HG02571 (cell line): ENCODE measurements around the gene RAB11FIP3.
"Not testable (repeated sequence)": the region's sequence is repeated elsewhere in the genome, so short reads cannot be mapped to it uniquely, and the experiment has no call there.

ENCODE experiments used
- ATAC-seq: cut with Tn5 transposase; IDR thresholded peaks from one replicate; pipeline ENCODE4 v1.9.1; 2021; ENCODE audit warnings: mild to moderate bottlenecking, moderate library complexity; ENCODE audit not compliant: unreplicated experiment

The RAB11FIP3 gene

DNA sequence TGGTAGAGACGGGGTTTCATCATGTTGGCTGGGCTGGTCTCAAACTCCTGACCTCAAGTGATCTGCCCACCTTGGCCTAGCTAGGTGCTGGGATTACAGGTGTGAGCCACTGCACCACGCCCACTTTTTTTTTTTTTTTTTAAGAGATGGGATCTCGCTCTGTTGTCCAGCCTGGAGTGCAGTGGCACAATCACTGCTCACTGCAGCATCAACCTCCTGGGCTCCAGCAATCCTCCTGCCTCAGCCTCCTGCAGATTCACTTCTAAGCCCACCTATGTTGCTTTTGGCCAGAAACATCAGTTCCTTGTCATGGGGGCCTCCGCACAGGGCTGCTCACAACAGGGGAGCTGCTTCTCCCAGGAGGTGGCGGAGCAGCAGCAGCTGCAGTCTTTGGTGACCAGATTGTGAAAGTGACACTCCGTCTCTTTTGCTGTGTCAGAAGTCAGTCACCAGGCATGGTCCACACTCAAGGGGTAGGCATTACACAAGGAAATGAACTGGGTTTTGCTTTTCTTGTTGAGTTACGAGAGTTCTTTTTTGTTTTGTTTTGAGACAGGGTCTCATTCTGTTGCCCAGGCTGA is 32.9 kb upstream of the RAB11FIP3 start:
- no peak for ATAC-seq

DNA sequence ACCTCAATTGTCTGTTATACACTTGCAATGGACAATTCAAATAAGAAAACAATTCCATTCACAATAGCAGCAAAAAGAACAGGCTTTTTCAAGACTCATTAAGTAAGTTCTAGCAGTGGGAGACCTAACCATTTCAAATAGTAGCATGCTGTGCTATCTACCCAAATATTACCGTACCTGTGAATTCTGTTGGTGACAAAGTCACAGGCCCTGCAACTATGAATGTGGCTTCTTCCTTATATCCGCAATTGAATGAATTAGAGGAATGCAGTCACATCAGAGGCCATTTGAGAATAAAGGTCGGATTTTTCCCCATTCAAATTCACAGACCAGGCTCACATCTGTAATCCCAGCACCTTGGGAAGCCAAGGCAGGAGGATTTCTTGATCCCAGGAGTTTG is 29.2 kb upstream of the RAB11FIP3 start:
- no peak for ATAC-seq

- ATAC-seq, result no peak
Observed at GRCh38 chr16:396605-397004, 28.8 kb upstream of the RAB11FIP3 start.

- ATAC-seq, result no peak
Observed at GRCh38 chr16:397135-397661, 28.3 kb upstream of the RAB11FIP3 start, which contains the start of gene NME4. TSS of gene NME4 (plus strand) at chr16:397199. CDS start at chr16:397223, 24 bp downstream.

DNA sequence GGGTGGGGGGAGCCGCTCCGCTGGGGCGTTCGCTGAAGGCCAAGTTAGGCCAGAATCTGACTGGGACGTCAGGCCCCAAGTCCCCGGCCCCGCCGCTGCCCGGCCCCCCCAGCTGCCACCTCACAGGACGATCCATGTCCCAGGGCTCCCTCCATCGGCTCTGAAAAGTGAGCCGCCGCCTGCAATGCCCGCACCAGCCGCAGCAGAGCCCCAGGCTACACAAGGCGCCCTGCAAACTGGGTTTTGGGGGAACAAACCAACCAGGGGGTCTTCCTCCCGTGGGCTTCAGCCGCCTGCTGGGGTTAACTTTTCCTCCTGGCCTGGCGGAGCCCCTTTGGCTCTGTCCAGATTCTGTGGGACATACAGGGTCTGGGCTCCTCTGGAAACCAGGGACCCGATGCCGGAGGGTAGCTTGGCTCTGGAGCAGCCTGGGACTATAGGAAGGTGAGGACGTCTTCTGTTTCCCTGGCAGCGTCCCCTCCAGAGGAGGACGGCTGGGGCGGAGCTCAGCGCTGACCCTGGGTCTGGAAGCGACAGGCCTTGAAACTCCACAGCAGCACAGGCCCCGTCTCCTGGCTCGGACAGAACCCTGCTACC is 27.6 kb upstream of the RAB11FIP3 start:
- no peak for ATAC-seq

DNA sequence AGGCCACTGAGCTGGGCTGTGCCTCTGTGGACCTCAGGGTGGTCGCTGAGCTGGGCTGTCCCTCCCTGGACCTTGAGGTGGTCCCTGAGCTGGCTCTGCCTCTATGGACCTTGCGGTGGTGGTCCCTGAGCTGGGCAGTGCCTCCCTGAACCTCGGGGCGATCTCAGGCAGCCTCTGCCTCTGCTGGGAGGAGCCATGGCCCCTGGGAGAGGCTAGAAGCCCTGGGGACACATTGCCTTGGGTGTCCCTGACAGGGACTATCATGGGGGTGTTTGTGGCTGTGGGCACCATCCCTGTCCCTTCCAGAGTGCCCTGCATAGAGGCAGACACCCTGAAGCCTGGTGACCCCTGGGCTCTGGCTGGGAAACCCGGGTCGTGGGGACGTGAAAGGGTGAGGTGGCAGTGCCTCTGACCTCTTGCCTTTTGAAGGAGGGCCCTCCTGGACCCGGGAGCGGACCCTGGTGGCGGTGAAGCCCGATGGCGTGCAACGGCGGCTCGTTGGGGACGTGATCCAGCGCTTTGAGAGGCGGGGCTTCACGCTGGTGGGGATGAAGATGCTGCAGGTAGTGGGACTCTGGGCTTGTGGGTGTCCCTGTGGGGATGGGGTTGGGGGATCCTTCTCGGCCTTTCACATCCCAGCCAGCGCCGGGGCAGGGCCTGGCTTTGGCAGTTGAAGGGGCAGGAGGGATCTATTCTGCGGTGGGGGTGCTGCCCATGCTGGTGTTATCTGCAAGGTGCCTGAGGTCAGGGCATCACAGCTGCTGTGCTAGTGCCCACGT is 26.7 kb upstream of the RAB11FIP3 start:
- ATAC-seq, result no peak

- no peak for ATAC-seq
Observed at GRCh38 chr16:399340-400019, 26.0 kb upstream of the RAB11FIP3 start.

GRCh38 chr16:400061-400591 is 25.3 kb upstream of the RAB11FIP3 start:
- no peak for ATAC-seq

DNA sequence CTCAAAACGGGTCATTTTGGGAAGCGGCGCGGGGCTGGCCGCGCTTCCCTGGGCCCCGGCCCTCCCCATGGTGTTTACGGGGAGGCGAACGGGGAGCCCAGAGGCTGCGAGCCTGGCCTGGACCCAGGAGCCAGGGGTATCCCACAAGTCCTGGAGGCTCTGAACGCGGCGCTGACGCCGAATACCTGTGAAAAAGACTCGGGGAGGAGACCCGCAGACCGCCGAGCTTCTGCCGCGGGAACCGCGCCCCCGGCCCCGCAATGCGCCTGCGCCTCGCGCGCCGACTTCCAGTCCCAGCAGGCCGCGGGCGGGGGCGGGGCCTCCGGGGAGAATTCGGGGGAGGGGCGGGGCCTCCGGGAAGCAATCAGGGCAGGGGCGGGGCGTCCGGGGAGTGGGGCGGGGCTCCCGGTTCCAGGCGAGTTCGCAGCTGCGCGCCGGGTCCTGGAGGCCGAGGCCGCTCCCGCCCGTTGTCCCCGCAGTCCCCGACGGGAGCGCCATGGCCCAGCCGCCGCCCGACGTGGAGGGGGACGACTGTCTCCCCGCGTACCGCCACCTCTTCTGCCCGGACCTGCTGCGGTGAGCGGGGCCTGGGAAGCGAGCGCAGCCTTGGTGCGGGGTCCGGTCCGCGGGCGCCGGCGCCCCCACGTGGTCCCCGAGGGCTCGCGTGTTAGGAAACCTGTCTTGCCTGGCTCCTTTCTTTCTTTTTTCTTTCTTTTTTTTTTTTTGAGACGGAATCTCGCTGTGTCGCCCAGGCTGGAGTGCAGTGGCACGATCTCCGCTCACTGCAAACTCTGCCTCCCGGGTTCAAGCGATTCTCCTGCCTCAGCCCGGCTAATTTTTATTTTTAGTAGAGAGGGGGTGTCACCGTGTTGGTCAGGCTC is 23.7 kb upstream of the RAB11FIP3 start, which contains the start of gene DECR2:
Gene DECR2 (plus strand): TSS at position 418 of the 881 bp plus-strand sequence. CDS start 79 bp downstream, at position 497.
- no peak for ATAC-seq

DNA sequence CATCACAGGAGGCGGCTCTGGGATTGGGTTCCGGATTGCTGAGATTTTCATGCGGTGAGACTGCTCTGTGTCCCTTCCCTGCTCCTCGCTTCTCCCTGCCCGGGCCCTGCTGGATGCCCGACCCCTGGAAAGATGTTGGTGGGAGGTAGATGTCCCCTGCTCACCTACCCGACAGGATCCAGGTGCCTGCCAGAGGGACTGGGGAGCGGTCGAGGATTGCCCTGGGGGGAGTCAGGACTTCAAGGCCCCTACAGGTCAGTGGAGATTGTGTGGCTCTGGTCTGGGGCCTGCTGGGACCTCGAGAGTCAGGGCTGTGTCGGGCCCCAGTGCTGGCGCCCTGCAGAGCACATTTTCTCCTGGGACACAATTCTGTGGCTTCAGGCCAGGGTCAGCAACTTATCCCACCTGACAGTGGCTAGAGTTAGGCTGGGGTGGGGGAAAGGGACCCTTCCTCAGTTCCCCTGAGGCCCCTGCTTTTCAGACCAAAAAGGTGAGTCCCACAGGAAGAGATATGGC is 20.4 kb upstream of the RAB11FIP3 start:
- no peak for ATAC-seq

DNA sequence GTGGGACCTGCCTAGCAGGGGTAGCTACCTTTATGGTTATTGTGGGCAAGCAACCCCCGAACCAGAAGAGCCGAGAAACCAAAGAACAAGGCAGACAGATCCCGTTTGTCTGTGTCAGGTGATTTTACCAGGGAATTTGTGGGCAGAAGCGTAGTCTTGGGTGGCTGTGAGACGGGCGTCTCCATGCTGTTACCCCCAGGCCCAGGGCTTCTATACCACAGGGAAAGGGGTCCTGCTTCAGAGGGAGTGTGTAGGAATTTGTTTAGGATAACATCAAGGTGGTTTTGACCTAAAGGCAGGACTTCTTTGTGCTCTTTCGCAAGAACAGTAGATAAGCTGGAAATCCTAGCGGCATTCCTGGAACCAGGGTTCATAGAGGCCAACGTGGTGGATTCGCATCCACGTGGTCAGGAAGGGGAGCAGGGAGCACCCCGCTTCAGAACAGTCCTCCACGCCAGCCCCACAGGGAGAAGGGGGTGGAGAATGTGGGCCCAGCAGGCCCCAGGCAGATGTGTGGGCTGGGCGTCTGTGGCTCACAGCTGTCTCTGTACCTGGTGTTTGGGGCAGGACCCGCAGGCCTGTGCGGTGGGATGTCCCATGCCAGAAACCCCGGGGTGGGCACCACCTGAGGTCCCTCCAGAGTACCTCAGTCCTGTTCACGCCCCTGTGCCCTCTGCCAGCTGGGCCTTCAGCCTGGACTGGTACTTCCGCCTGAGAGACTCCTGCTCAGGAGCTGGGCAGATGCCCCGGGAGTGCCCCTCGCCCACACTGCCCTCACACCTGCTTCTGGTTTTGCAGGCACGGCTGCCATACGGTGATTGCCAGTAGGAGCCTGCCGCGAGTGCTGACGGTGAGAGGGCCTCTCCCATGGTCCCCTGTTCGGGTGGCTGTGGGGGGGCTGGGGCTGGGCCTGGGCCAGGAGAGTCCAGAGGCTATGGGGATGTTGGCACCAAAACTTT is 19.6 kb upstream of the RAB11FIP3 start:
- no peak for ATAC-seq

- no peak for ATAC-seq
Observed at GRCh38 chr16:407253-407652, 18.2 kb upstream of the RAB11FIP3 start.

DNA sequence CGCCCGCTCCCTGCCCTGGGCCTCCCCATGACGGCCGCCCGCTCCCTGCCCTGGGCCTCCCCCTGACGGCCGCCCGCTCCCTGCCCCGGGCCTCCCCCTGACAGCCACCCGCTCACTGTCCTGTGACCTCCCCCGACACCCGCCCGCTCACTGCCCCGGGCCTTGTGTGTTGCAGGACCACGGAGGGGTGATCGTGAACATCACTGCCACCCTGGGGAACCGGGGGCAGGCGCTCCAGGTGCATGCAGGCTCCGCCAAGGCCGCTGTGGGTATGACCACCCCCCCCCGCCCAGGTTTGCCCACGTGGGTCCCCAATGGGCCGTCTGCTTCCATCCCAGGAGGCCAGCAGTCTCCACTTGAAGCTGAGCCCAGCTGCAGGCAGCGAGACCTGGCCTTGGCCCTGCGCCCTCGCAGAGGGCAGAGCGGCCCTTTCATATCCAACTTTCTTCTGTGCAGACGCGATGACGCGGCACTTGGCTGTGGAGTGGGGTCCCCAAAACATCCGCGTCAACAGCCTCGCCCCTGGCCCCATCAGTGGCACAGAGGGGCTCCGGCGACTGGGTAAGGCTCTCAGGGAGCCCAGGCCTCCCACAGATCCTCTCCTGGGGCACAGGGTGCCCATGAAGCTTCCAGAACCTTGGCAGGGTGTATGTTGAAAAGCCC is 14.8 kb upstream of the RAB11FIP3 start:
- no peak for ATAC-seq

- no peak for ATAC-seq
Observed at GRCh38 chr16:411576-412265, 13.7 kb upstream of the RAB11FIP3 start.

DNA sequence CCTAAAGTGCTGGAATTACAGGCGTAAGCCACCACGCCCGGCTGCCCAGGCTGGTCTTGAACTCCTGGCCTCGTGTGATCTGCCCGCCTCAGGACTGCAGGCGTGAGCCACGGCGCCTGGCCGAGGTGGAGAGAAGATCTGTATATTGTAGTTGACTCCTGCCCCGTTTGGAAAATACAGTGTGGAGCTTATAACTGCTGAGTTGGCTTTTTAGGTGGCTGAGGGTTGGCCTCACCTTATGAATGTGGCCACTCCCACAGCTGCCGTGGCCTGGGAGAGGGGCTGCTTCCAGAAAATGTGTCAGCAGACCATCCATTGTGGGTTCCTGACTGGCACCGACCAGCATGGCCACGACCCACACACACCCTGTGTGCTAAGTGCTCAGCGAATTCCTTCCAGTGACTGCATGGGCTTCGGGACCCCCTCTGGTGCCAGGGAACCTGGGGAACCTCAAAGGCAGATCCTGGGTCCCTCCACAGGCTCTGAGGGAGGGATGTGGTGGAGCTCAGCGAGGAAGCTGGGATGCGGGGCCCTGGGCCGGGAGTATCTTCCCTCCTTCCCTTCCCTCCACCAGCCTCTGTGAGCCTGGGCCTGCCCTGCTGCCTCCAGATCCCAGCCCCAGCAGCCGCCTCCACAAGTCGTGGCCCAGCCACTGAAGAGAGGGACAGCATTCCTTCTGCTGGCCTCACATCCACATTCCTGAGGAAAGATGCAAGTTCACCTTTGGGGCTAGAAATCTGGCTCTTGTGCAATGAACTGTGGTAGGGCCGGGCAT is 10.9 kb upstream of the RAB11FIP3 start:
- ATAC-seq, result no peak

DNA sequence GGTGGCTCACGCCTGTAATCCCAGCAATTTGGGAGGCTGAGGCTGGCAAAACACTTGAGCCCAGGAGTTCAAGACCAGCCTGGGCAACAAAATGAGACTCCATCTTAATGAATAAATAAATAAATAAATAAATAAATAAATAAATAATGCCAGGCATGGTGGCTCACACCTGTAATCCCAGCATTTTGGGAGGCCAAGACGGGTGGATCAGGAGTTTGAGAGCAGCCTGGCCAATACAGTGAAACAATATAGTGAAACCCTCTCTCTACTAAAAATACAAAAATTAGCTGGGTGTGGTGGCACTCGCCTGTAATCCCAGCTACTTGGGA is 10.3 kb upstream of the RAB11FIP3 start:
- ATAC-seq, result not testable (repeated sequence)

GRCh38 chr16:422179-422578 is 3.3 kb upstream of the RAB11FIP3 start:
- ATAC-seq, result not testable (repeated sequence)
